Transverse colon (tissue), 4 donors: Measurements from ENCODE around the gene GLRA1.

Experiments used
- CTCF ChIP-seq, 5 experiments: fragments of 200-600 bp in 3 of 5; fragments of 450-650 bp in 2 of 5; sonication (generic) in 3 of 5; IDR thresholded peaks; 1 replicate in 2 of 5; 2 replicates in 3 of 5; pipeline ENCODE4 v1.5.1; 2016 to 2017; ENCODE audit warnings: antibody characterized with exemption in 5 of 5, inconsistent platforms in 3 of 5, mild to moderate bottlenecking in 2 of 5, moderate library complexity in 1 of 5
- EP300 ChIP-seq: sonication (generic); formaldehyde crosslinking; IDR thresholded peaks from one replicate; pipeline ENCODE4 v1.6.1; 2017; ENCODE audit warnings: antibody characterized with exemption, low read depth
- POLR2A ChIP-seq: fragments of 450-650 bp; IDR thresholded peaks from one replicate; pipeline ENCODE4 v1.6.1; 2016; ENCODE audit warnings: antibody characterized with exemption, mild to moderate bottlenecking, moderate library complexity
- POLR2AphosphoS5 ChIP-seq, 3 donors: sonication (generic); formaldehyde crosslinking; IDR thresholded peaks; one replicate each; pipeline ENCODE4 v1.6.1; 2016; ENCODE audit warnings: antibody characterized with exemption in 3 of 3

GRCh38 chr5:151949113-151949512, 24.5 kb upstream of the GLRA1 start:
- no peak for TF ChIP-seq CTCF (IDR thresholded peaks at IDR 0.05)
- no peak for TF ChIP-seq POLR2A
- no peak for TF ChIP-seq POLR2AphosphoS5 (IDR thresholded peaks at IDR 0.05)
- TF ChIP-seq EP300 = no peak
